ENCODE data around the gene KANK4. TPM values are rescaled to one million over a fixed set of nuclear protein-coding genes. Genes with fewer than 3 reads are reported as not detected.

Gene KANK4
- total and polyA plus RNA-seq, 2 of the 8 experiments (the other 6 are each of a cell fraction or from before 2014, with no cell fraction given): 0.22 to 0.26 TPM

DNA sequence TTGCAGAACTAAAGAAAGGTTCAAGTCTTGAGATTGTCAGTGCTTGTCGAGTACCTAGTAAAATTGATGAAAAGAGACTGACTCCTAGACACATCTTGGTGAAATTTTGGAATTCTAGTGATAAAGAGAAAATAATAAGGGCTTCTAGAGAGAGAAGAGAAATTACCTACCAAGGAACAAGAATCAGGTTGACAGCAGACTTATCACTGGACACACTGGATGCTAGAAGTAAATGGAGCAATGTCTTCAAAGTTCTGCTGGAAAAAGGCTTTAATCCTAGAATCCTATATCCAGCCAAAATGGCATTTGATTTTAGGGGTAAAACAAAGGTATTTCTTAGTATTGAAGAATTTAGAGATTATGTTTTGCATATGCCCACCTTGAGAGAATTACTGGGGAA is 108.3 kb downstream of the KANK4 start:
- Histone ChIP-seq H3K4me2 (ENCODE audit: insufficient read depth in 1 of 2, low read depth in 2 of 2, low read length in 2 of 2) (no peak overlapping the region), H3K36me3 (ENCODE audit: control insufficient read depth in 2 of 4, insufficient read depth in 4 of 4, low read length in 3 of 4) (peaks cover 22 to 69% (median 54%) of the 10 kb centered on the region in 4 experiments), H3K18ac (ENCODE audit: extremely low read depth, low read length) (no peak overlapping the region), H2BK15ac (ENCODE audit: low read length) (no peak overlapping the region), H3K9ac (replicated peaks in 1 of 4; ENCODE audit: extremely low read depth in 1 of 4, low read depth in 3 of 4, low read length in 3 of 4) (no peak overlapping the region), H3K4ac (replicated peaks; ENCODE audit: insufficient read length, low read depth, low read length) (no peak overlapping the region), H2BK120ac (replicated peaks; ENCODE audit: low read depth, low read length) (no peak overlapping the region), H3K4me3 (ENCODE audit: extremely low read depth in 1 of 4, insufficient read depth in 2 of 4, low read depth in 3 of 4, low read length in 4 of 4) (no peak overlapping the region), H2BK12ac (ENCODE audit: low read depth, low read length) (no peak overlapping the region), H2AFZ (ENCODE audit: low read length) (no peak overlapping the region), H4K20me1 (replicated peaks in 1 of 2; ENCODE audit: control insufficient read depth in 1 of 2, insufficient read depth in 2 of 2, low read length in 2 of 2) (peaks cover 4 to 13% of the 10 kb centered on the region in 2 experiments), H4K5ac (ENCODE audit: insufficient read length, low read depth, low read length) (no peak overlapping the region), H3K27me3 (replicated peaks in 1 of 4; ENCODE audit: control insufficient read depth in 3 of 4, extremely low read depth in 1 of 4, insufficient read depth in 3 of 4, low read length in 3 of 4) (no peaks in the 10 kb centered on the region), H2AK5ac (ENCODE audit: low read depth, low read length) (no peak overlapping the region), H3K79me1 (ENCODE audit: low read depth, low read length) (no peaks in the 10 kb centered on the region), H4K8ac (ENCODE audit: extremely low read depth, insufficient read depth, low read length) (no peak overlapping the region), H3K56ac (replicated peaks; ENCODE audit: insufficient read length, low read depth, low read length) (no peak overlapping the region), H3K4me1 (replicated peaks in 1 of 4; ENCODE audit: control insufficient read depth in 3 of 4, insufficient read depth in 4 of 4, low read length in 3 of 4) (no peaks in the 10 kb centered on the region), H3K23ac (ENCODE audit: insufficient read length) (no peak overlapping the region), H4K91ac (replicated peaks; ENCODE audit: insufficient read length, low read length) (no peak overlapping the region), H3K23me2 (ENCODE audit: low read depth, low read length) (no peaks in the 10 kb centered on the region), H3K9me3 (ENCODE audit: insufficient read depth in 2 of 2, low read depth in 1 of 2, low read length in 1 of 2) (peaks cover 0 to 9% of the 10 kb centered on the region in 2 experiments; a peak in 2 of 4 replicates), H3K79me2 (ENCODE audit: control insufficient read depth in 1 of 2, insufficient read depth in 2 of 2, low read length in 2 of 2) (peaks cover 0 to 42% of the 10 kb centered on the region in 2 experiments; a peak in 2 of 4 replicates), H3K14ac (ENCODE audit: insufficient read length) (no peak overlapping the region), H2BK20ac (ENCODE audit: low read length) (no peak overlapping the region), H3K27ac (ENCODE audit: low read depth, low read length) (no peak overlapping the region), H2BK5ac (ENCODE audit: low read depth, low read length) (no peak overlapping the region)
- ChIA-PET POLR2A (ENCODE audit: partially characterized antibody) (interaction anchor here (0.8 to 26.8 kb wide), 4 partner anchors 16 to 36 kb away, joined by 3 to 1232 read pairs (median 49); partner anchors contain the start of gene L1TD1), CTCF (ENCODE audit: partially characterized antibody) (no interaction called here)
- 91% methylated on average over 1 of the region's 1 CpG; no CpG with 5 or more reads in 1 of the 2 experiments for WGBS, 2 experiments (ENCODE audit: extremely low coverage in 1 of 2, insufficient coverage in 1 of 2, insufficient read length in 1 of 2, insufficient replicate concordance in 2 of 2, low coverage in 1 of 2, low lambda C conversion rate in 2 of 2, missing lambda C conversion rate in 1 of 2)
- DNase-seq (ENCODE audit: low read depth in 1 of 2, low spot score in 2 of 2) (no peak), FAIRE-seq (no peak)
- TF ChIP-seq POLR2A (IDR thresholded peaks at IDR 0.05; ENCODE audit: control extremely low read depth in 1 of 2, low read depth in 2 of 2, low read length in 2 of 2) (peak; percentile 59 to 63; a peak in 2 of 3 replicates), KDM4A (IDR thresholded peaks at IDR 0.05; ENCODE audit: low read depth, low read length, severe bottlenecking) (no peak), SAP30 (IDR thresholded peaks at IDR 0.05; ENCODE audit: insufficient read depth, insufficient replicate concordance, low read length) (no peak), MAFK (IDR thresholded peaks at IDR 0.05; ENCODE audit: low read depth, low read length) (no peak), YY1 (IDR thresholded peaks at IDR 0.05; ENCODE audit: low read depth, low read length) (no peak), POU5F1 (IDR thresholded peaks at IDR 0.05; ENCODE audit: low read depth, low read length) (no peak), GTF2F1 (IDR thresholded peaks at IDR 0.05; ENCODE audit: borderline replicate concordance, low read depth, low read length) (0 out of 2 replicates have a peak, but pooled peaks have one; percentile 43), PHF8 (conservative IDR thresholded peaks at IDR 0.05; ENCODE audit: low read depth, low read length) (no peak), TAF1 (IDR thresholded peaks at IDR 0.05; ENCODE audit: low read depth, low read length) (no peak), KDM1A (IDR thresholded peaks at IDR 0.05; ENCODE audit: borderline replicate concordance, low read length) (no peak), NRF1 (IDR thresholded peaks at IDR 0.05; ENCODE audit: low read depth, low read length) (no peak), RBBP5 (IDR thresholded peaks at IDR 0.05; ENCODE audit: borderline replicate concordance, low read depth, low read length) (no peak), EGR1 (IDR thresholded peaks at IDR 0.05; ENCODE audit: borderline replicate concordance, low read depth, low read length) (no peak), POLR2AphosphoS5 (IDR thresholded peaks at IDR 0.05; ENCODE audit: low read depth, low read length) (peak; percentile 80; the same call in 1 of the 2 replicates), EP300 (IDR thresholded peaks at IDR 0.05; ENCODE audit: borderline replicate concordance in 1 of 2, low read depth in 2 of 2, low read length in 2 of 2) (no peak)

Data from H1 (cell line).